ENCODE measurements around the gene RALGDS. TPM values are rescaled to one million over a fixed set of nuclear protein-coding genes. Genes with fewer than 3 reads are reported as not detected.

RALGDS gene
- total RNA-seq, 1 experiment from 2014 or later, result 36.1 TPM

GRCh38 chr9:133066181-133066983, 54.7 kb downstream of the RALGDS start:
- POLR2A ChIA-PET, result no interaction called here
- intact Hi-C loops (cut with micrococcal nuclease), result no loop called here
- BruUV-seq (replicated peaks), result no TSS peak
- no peaks in the 10 kb centered on the region for H4K20me1 ChIP-seq (ENCODE audit: insufficient read depth)
- no peak overlapping the region for H3K4me3 ChIP-seq (replicated peaks in 1 of 2; ENCODE audit: low read depth in 1 of 2, low read length in 2 of 2)
- ATAC-seq (no peak), DNase-seq (ENCODE audit: low read depth, low spot score) (no peak)
- no peak overlapping the region for H3K4me2 ChIP-seq (ENCODE audit: low read length)
- no peaks in the 10 kb centered on the region for H3K4me1 ChIP-seq (ENCODE audit: control insufficient read depth in 1 of 2, insufficient read depth in 2 of 2, low read length in 2 of 2)
- no peaks in the 10 kb centered on the region for H3K79me2 ChIP-seq (ENCODE audit: insufficient read depth, low read length)
- no peak overlapping the region for H3K27ac ChIP-seq (ENCODE audit: low read depth, low read length)
- RAD21 ChIA-PET (ENCODE audit: low non-redundant PET in 1 of 2, low total read pairs in 2 of 2, uncharacterized antibody in 2 of 2, unreplicated experiment in 2 of 2), result no interaction called here
- no peak overlapping the region for H3K9ac ChIP-seq (ENCODE audit: low read length)
- no peaks in the 10 kb centered on the region for H3K27me3 ChIP-seq (ENCODE audit: insufficient read depth, low read length)
- TF ChIP-seq EGR1 (IDR thresholded peaks at IDR 0.05; ENCODE audit: low read depth) (no peak), CBX3 (IDR thresholded peaks at IDR 0.05; ENCODE audit: low read depth) (no peak), RAD21 (IDR thresholded peaks at IDR 0.05; ENCODE audit: low read depth) (no peak)
- H3K9me2 ChIP-seq (ENCODE audit: insufficient read depth), result no peaks in the 10 kb centered on the region
- H3K9me3 ChIP-seq (ENCODE audit: control insufficient read depth in 1 of 2, insufficient read depth in 1 of 2, low read depth in 1 of 2, low read length in 2 of 2), result no peaks in the 10 kb centered on the region
- no peaks in the 10 kb centered on the region for H3K36me3 ChIP-seq (ENCODE audit: control insufficient read depth in 1 of 2, insufficient read depth in 2 of 2, low read length in 2 of 2)
- H2AFZ ChIP-seq (ENCODE audit: low read depth, low read length, poor library complexity, severe bottlenecking), result no peak overlapping the region
- CTCF ChIA-PET, result interaction anchor here (1.3 kb wide), 1 partner anchor 81 kb away, joined by 3 read pairs; no protein-coding TSS in a partner anchor

GRCh38 chr9:133065070-133065388, 56.0 kb downstream of the RALGDS start:
- Histone ChIP-seq H2AFZ (ENCODE audit: low read depth, low read length, poor library complexity, severe bottlenecking) (no peak overlapping the region), H3K9me3 (ENCODE audit: control insufficient read depth in 1 of 2, insufficient read depth in 1 of 2, low read depth in 1 of 2, low read length in 2 of 2) (no peaks in the 10 kb centered on the region), H3K9me2 (ENCODE audit: insufficient read depth) (no peaks in the 10 kb centered on the region), H3K79me2 (ENCODE audit: insufficient read depth, low read length) (no peaks in the 10 kb centered on the region), H3K36me3 (ENCODE audit: control insufficient read depth in 1 of 2, insufficient read depth in 2 of 2, low read length in 2 of 2) (no peaks in the 10 kb centered on the region), H3K9ac (ENCODE audit: low read length) (no peak overlapping the region), H3K4me3 (replicated peaks in 1 of 2; ENCODE audit: low read depth in 1 of 2, low read length in 2 of 2) (no peak overlapping the region), H3K4me2 (ENCODE audit: low read length) (no peak overlapping the region), H3K4me1 (ENCODE audit: control insufficient read depth in 1 of 2, insufficient read depth in 2 of 2, low read length in 2 of 2) (peaks cover 0 to 2% of the 10 kb centered on the region in 2 experiments; a peak in 1 of 4 replicates), H4K20me1 (ENCODE audit: insufficient read depth) (no peaks in the 10 kb centered on the region), H3K27ac (ENCODE audit: low read depth, low read length) (no peak overlapping the region), H3K27me3 (ENCODE audit: insufficient read depth, low read length) (no peaks in the 10 kb centered on the region)
- RAD21 ChIA-PET (ENCODE audit: low non-redundant PET in 1 of 2, low total read pairs in 2 of 2, uncharacterized antibody in 2 of 2, unreplicated experiment in 2 of 2), result no interaction called here
- TF ChIP-seq RAD21 (IDR thresholded peaks at IDR 0.05; ENCODE audit: low read depth) (no peak), ZFX (IDR thresholded peaks at IDR 0.05) (no peak), SIN3A (IDR thresholded peaks at IDR 0.05; ENCODE audit: low read depth) (no peak), SP1 (IDR thresholded peaks at IDR 0.05; ENCODE audit: low read depth) (no peak), ZNF274 (IDR thresholded peaks at IDR 0.05; ENCODE audit: low read depth, low read length) (no peak), REST (IDR thresholded peaks at IDR 0.05; ENCODE audit: low read depth) (no peak), CBX3 (IDR thresholded peaks at IDR 0.05; ENCODE audit: low read depth) (no peak), EZH2 (IDR thresholded peaks at IDR 0.05) (no peak)
- DNase-seq (ENCODE audit: low read depth, low spot score), result no peak
- CTCF ChIA-PET, result no interaction called here
- ATAC-seq, result no peak
- POLR2A ChIA-PET, result no interaction called here
- no TSS peak for BruUV-seq (replicated peaks)
- intact Hi-C loops (cut with micrococcal nuclease), result no loop called here
